ENCODE data around the gene PNLIPRP1. TPM values are rescaled to one million over a fixed set of nuclear protein-coding genes. Genes with fewer than 3 reads are reported as not detected.

The PNLIPRP1 gene
- total RNA-seq, 1 experiment from 2014 or later = not detected

DNA sequence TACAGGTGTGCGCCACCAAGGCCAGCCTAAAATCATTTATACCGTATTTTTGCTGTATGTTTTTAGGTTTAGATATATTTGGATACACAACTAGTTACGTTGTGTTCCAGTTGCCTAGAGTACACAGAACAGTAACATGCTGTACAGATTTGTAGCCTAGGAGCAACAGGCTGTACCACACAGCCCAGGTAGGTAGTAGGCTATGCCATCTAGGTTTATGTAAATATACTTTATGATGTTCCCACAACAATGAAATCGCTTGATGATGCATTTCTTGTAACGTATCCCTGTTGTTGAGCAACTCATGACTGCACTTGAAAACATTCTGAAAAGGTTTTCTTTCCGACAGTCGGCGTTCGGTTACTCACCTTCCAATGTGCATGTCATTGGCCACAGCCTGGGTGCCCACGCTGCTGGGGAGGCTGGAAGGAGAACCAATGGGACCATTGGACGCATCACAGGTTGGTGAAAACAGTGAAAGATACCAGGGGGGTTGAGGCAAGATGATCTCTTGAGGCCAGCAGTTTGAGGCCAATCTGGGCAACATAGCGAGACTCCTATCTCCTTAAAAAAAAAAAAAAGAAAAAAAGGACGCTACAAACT, 37.3 kb upstream of the PNLIPRP1 start:
- CTCF ChIA-PET = no interaction called here
- ATAC-seq (no peak), DNase-seq (peak; percentile 29)

GRCh38 chr10:116554628-116555027, 36.1 kb upstream of the PNLIPRP1 start:
- Histone ChIP-seq H4K20me1 (ENCODE audit: low read length) (no peaks in the 10 kb centered on the region), H3F3A (ENCODE audit: low read length, unreplicated experiment) (no peaks in the 10 kb centered on the region), H3K79me2 (ENCODE audit: low read length) (no peaks in the 10 kb centered on the region), H3K9me3 (ENCODE audit: low read length) (no peaks in the 10 kb centered on the region), H3K4me1 (ENCODE audit: insufficient read depth, low read length) (no peaks in the 10 kb centered on the region), H3K36me3 (ENCODE audit: low read depth, low read length) (no peaks in the 10 kb centered on the region), H3K27ac (ENCODE audit: low read length) (no peak overlapping the region), H3K9me2 (replicated peaks; ENCODE audit: low read length) (no peaks in the 10 kb centered on the region), H3K4me2 (ENCODE audit: low read length) (no peak overlapping the region), H3K27me3 (ENCODE audit: low read length) (peaks cover 19% of the 10 kb centered on the region; the same call in 1 of the 2 replicates), H3K9ac (ENCODE audit: low read length) (no peak overlapping the region), H2AFZ (ENCODE audit: low read length) (no peak overlapping the region), H3K4me3 (ENCODE audit: low read length) (no peak overlapping the region)
- TF ChIP-seq EZH2 (IDR thresholded peaks at IDR 0.05; ENCODE audit: low read length, unreplicated experiment) = no peak
- TF ChIP-seq, protein P1, sequence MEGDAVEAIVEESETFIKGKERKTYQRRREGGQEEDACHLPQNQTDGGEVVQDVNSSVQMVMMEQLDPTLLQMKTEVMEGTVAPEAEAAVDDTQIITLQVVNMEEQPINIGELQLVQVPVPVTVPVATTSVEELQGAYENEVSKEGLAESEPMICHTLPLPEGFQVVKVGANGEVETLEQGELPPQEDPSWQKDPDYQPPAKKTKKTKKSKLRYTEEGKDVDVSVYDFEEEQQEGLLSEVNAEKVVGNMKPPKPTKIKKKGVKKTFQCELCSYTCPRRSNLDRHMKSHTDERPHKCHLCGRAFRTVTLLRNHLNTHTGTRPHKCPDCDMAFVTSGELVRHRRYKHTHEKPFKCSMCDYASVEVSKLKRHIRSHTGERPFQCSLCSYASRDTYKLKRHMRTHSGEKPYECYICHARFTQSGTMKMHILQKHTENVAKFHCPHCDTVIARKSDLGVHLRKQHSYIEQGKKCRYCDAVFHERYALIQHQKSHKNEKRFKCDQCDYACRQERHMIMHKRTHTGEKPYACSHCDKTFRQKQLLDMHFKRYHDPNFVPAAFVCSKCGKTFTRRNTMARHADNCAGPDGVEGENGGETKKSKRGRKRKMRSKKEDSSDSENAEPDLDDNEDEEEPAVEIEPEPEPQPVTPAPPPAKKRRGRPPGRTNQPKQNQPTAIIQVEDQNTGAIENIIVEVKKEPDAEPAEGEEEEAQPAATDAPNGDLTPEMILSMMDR (conservative IDR thresholded peaks at IDR 0.05; ENCODE audit: low read depth, low read length) = no peak
- TF ChIP-seq EZH2phosphoT487 (IDR thresholded peaks at IDR 0.05; ENCODE audit: borderline replicate concordance, low read length) = no peak
- POLR2A ChIA-PET (ENCODE audit: unreplicated experiment) = no interaction called here
- CTCF ChIA-PET = no interaction called here
- intact Hi-C loops (cut with micrococcal nuclease) = no loop called here
- no TSS peak for BruUV-seq (replicated peaks)
- ATAC-seq (no peak), DNase-seq (no peak)

More for the DNA sequence above, 37.3 kb upstream of the PNLIPRP1 start:
- H2AFZ ChIP-seq (ENCODE audit: low read length) = no peak overlapping the region
- H3K79me2 ChIP-seq (ENCODE audit: low read length) = no peaks in the 10 kb centered on the region
- no peak overlapping the region for H3K27ac ChIP-seq (ENCODE audit: low read length)
- no peak overlapping the region for H3K4me3 ChIP-seq (ENCODE audit: low read length)
- H3K4me1 ChIP-seq (ENCODE audit: insufficient read depth, low read length) = no peaks in the 10 kb centered on the region
- no peaks in the 10 kb centered on the region for H3K36me3 ChIP-seq (ENCODE audit: low read depth, low read length)
- BruUV-seq (replicated peaks) = no TSS peak
- no peaks in the 10 kb centered on the region for H3F3A ChIP-seq (ENCODE audit: low read length, unreplicated experiment)
- TF ChIP-seq, protein P1 (conservative IDR thresholded peaks at IDR 0.05; ENCODE audit: low read depth, low read length) = no peak
- TF ChIP-seq EZH2phosphoT487 (IDR thresholded peaks at IDR 0.05; ENCODE audit: borderline replicate concordance, low read length) (no peak), EZH2 (IDR thresholded peaks at IDR 0.05; ENCODE audit: low read length, unreplicated experiment) (no peak)
- no peaks in the 10 kb centered on the region for H3K9me2 ChIP-seq (replicated peaks; ENCODE audit: low read length)
- peaks cover 31% of the 10 kb centered on the region for H3K27me3 ChIP-seq (ENCODE audit: low read length)
- intact Hi-C loops (cut with micrococcal nuclease) = no loop called here
- no peaks in the 10 kb centered on the region for H3K9me3 ChIP-seq (ENCODE audit: low read length)
- H3K4me2 ChIP-seq (ENCODE audit: low read length) = no peak overlapping the region
- no peaks in the 10 kb centered on the region for H4K20me1 ChIP-seq (ENCODE audit: low read length)
- POLR2A ChIA-PET (ENCODE audit: unreplicated experiment) = no interaction called here
- no peak overlapping the region for H3K9ac ChIP-seq (ENCODE audit: low read length)

- Histone ChIP-seq H3F3A (ENCODE audit: low read length, unreplicated experiment) (no peaks in the 10 kb centered on the region), H4K20me1 (ENCODE audit: low read length) (no peaks in the 10 kb centered on the region), H3K9me2 (replicated peaks; ENCODE audit: low read length) (no peaks in the 10 kb centered on the region), H3K36me3 (ENCODE audit: low read depth, low read length) (no peaks in the 10 kb centered on the region), H3K79me2 (ENCODE audit: low read length) (no peaks in the 10 kb centered on the region), H3K4me3 (ENCODE audit: low read length) (no peak overlapping the region), H3K9me3 (ENCODE audit: low read length) (no peaks in the 10 kb centered on the region), H3K9ac (ENCODE audit: low read length) (no peak overlapping the region), H3K4me1 (ENCODE audit: insufficient read depth, low read length) (no peaks in the 10 kb centered on the region), H2AFZ (ENCODE audit: low read length) (no peak overlapping the region), H3K27me3 (ENCODE audit: low read length) (peaks cover 13% of the 10 kb centered on the region; the same call in 1 of the 2 replicates), H3K4me2 (ENCODE audit: low read length) (no peak overlapping the region), H3K27ac (ENCODE audit: low read length) (no peak overlapping the region)
- TF ChIP-seq EZH2phosphoT487 (IDR thresholded peaks at IDR 0.05; ENCODE audit: borderline replicate concordance, low read length) (no peak), EZH2 (IDR thresholded peaks at IDR 0.05; ENCODE audit: low read length, unreplicated experiment) (no peak)
- TF ChIP-seq, protein P1 (conservative IDR thresholded peaks at IDR 0.05; ENCODE audit: low read depth, low read length) = no peak
- ChIA-PET CTCF (no interaction called here), POLR2A (ENCODE audit: unreplicated experiment) (no interaction called here)
- ATAC-seq = no peak
- intact Hi-C loops (cut with micrococcal nuclease) = no loop called here
- BruUV-seq (replicated peaks) = no TSS peak
- DNase-seq = no peak
These were observed 34.9 kb upstream of the PNLIPRP1 start for GRCh38 chr10:116555880-116556279.
